Dedifferentiated amniotic fluid mesenchymal stem cell (primary cell): ENCODE results near the gene MUC12.
"Not testable (repeated sequence)": the region's sequence is repeated elsewhere in the genome, so short reads cannot be mapped to it uniquely, and the experiment has no call there.

Source experiments
- DNase-seq: peaks from one replicate; pipeline ENCODE4 v3.0.0-alpha.2; 2016; ENCODE audit errors: extremely low spot score

Gene MUC12

GRCh38 chr7:100992280-100992679 is 22.9 kb downstream of the MUC12 start:
- not testable (repeated sequence) for DNase-seq

DNA sequence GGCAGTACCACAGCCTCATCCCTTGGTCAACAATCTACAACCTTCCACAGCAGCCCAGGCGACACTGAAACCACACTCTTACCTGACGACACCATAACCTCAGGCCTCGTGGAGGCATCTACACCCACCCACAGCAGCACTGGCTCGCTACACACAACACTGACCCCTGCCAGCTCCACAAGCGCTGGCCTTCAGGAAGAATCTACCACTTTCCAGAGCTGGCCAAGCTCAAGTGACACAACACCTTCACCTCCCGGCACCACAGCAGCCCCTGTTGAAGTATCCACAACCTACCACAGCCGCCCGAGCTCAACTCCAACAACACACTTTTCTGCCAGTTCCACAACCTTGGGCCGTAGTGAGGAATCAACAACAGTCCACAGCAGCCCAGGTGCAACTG is 25.3 kb downstream of the MUC12 start:
- not testable (repeated sequence) for DNase-seq

DNA sequence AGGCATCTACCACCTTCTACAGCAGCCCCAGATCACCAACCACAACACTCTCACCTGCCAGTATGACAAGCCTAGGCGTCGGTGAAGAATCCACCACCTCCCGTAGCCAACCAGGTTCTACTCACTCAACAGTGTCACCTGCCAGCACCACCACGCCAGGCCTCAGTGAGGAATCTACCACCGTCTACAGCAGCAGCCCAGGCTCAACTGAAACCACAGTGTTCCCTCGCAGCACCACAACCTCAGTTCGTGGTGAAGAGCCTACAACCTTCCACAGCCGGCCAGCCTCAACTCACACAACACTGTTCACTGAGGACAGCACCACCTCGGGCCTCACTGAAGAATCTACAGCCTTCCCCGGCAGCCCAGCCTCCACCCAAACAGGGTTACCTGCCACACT is 29.2 kb downstream of the MUC12 start:
- DNase-seq = not testable (repeated sequence)

- DNase-seq = not testable (repeated sequence)
These were observed 30.0 kb downstream of the MUC12 start for GRCh38 chr7:100999334-100999733.

DNA sequence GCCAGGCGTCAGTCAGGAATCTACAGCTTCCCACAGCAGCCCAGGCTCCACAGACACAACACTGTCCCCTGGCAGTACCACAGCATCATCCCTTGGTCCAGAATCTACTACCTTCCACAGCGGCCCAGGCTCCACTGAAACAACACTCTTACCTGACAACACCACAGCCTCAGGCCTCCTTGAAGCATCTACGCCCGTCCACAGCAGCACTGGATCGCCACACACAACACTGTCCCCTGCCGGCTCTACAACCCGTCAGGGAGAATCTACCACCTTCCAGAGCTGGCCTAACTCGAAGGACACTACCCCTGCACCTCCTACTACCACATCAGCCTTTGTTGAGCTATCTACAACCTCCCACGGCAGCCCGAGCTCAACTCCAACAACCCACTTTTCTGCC is 30.7 kb downstream of the MUC12 start:
- not testable (repeated sequence) for DNase-seq

DNA sequence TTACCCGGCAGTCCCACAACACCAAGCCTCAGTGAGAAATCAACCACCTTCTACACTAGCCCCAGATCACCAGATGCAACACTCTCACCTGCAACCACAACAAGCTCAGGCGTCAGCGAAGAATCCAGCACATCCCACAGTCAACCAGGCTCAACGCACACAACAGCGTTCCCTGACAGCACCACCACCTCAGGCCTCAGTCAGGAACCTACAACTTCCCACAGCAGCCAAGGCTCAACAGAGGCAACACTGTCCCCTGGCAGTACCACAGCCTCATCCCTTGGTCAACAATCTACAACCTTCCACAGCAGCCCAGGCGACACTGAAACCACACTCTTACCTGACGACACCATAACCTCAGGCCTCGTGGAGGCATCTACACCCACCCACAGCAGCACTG is 33.0 kb downstream of the MUC12 start:
- not testable (repeated sequence) for DNase-seq

DNA sequence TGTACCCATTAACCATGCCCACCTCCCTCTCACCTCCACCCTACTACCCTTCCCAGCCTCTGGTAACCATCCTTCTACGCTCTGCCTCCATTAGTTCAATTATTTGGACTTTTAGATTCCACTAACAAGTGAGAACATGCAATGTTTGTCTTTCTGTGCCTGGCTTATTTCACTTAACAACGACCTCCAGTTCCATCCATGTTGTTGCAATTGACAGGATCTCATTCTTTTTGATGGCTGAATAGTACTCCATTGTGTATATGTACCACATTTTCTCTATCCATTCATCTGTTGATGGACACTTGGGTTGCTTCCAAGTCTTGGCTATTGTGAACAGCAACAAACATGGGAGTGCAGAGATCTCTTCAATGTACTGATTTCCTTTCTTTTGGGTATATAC is 38.0 kb downstream of the MUC12 start:
- DNase-seq = not testable (repeated sequence)

DNA sequence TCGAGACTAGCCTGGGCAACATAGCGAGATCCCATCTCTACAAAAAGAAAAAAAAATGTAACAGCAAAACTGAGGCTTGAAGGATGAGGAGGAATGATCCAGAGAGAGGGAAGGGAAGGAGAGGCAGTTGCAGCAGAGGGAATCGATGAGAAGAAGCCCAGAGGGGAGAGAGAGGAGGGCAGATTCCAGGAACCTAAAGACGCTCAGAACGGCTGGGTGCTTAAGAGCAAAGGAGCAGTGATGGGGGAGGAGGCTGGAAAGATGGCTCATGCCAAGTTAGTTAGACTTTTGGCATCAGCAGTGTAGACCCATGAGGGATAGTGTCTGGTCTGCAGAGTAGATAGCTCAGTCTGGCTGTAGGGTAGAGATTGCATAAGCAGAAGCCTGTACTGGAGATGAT is 40.3 kb downstream of the MUC12 start:
- DNase-seq = no peak

GRCh38 chr7:101012931-101013330 is 43.6 kb downstream of the MUC12 start:
- no peak for DNase-seq

DNA sequence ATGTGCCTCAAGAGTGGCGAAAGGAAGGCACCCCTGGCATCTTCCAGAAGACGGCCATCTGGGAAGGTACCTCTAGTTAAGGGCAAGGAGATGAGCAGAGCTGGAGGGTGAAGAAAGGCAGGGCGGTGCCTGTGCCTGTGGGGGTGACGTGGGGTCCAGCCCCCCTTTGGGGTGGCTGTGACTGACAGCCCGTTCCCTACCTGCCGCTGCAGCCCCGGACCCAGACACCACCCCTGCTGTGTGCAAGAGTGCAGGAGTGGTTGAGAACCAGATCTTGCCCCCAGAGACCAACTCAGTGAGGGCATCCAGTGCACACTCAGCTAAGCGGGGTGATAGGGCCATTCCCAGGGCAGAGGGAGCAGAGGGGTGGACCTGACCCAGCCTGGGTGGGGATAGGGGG is 46.3 kb downstream of the MUC12 start:
- no peak for DNase-seq

GRCh38 chr7:101017064-101017777 is 47.9 kb downstream of the MUC12 start:
- DNase-seq = peak; percentile 77

DNA sequence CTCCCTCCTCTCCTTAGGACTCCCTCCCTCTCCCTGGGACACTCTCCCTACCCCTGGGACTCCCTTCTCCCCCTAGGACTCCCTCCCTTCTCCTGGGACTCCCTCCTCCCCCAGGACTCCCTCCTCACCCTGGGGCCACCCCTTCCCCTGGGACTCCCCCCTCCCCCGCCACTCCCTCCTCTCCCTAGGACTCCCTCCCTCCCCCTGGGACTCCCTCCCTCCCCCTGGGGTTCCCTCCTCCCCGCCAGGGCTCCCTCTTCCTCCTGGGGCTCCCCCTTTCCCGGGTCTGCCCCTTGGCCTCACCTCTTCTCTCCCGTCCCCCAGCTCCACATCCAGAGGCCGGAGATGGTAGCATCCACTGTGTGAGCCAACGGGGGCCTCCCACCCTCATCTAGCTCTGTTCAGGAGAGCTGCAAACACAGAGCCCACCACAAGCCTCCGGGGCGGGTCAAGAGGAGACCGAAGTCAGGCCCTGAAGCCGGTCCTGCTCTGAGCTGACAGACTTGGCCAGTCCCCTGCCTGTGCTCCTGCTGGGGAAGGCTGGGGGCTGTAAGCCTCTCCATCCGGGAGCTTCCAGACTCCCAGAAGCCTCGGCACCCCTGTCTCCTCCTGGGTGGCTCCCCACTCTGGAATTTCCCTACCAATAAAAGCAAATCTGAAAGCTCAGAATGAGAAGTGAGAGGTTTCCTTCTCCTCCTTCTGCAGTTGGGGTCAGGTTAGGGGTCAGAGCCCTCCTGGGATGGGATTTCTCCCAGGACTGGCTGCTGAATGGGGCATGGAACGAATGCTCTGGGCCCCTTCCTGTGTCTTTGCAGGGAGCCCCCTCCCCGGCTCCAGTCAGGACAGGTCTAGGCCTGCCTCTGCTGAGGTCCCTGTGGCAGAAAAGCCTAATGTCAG is 49.2 kb downstream of the MUC12 start:
- DNase-seq = no peak

DNA sequence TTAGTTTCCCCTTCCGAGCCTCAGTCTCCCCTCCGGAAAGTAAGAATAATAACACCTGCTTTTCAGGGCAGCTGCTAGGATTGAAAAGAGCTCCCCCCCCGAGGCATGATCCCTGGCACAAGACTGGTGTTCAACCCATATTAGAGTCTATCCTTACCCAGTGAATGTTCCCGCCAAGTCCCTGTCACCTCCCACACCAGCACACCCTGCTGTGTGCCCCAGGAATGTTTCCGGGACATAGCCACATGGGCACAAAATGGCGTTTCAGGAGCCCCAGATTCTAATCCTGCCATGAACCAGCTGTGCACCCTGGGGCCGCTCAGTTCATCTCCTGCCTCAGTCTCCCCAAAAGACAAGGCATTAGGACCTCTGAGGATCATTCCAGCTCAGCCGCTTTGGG is 51.1 kb downstream of the MUC12 start:
- DNase-seq = no peak

- DNase-seq = no peak
These were observed 52.3 kb downstream of the MUC12 start for GRCh38 chr7:101021703-101022102.

GRCh38 chr7:101023839-101024238 is 54.5 kb downstream of the MUC12 start:
- DNase-seq = no peak

GRCh38 chr7:101031082-101031481 is 61.7 kb downstream of the MUC12 start:
- no peak for DNase-seq

- no peak for DNase-seq
These were observed 66.6 kb downstream of the MUC12 start for GRCh38 chr7:101035941-101036340.

GRCh38 chr7:101041283-101041682 is 71.9 kb downstream of the MUC12 start:
- not testable (repeated sequence) for DNase-seq

DNA sequence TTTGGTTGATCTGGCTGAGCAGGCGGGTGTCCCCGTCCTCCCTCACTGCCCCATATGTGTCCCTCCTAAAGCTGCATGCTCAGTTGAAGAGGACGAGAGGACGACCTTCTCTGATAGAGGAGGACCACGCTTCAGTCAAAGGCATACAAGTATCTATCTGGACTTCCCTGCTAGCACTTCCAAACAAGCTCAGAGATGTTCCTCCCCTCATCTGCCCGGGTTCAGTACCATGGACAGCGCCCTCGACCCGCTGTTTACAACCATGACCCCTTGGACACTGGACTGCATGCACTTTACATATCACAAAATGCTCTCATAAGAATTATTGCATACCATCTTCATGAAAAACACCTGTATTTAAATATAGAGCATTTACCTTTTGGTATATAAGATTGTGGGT is 89.0 kb downstream of the MUC12 start:
- DNase-seq = peak; percentile 31

GRCh38 chr7:101059620-101059942 is 90.2 kb downstream of the MUC12 start:
- DNase-seq = no peak

DNA sequence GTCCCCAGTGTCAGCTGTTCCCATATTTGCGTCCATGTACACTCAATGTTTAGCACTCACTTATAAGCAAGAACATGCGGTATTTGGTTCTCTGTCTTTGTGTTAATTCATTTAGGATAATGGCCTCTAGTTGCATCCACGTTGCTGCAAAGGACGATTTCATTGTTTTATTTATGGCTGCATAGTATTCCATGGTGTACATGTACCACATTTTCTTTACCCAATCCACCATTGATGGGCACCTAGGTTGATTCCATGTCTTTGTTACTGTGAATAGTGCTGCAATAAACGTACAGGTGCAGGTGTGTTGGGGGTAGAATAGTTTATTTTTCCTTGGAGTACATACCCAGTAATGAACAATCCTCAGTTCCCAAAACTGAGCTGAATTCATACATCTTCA is 91.6 kb downstream of the MUC12 start:
- DNase-seq = no peak

GRCh38 chr7:101064176-101064550 is 94.8 kb downstream of the MUC12 start:
- not testable (repeated sequence) for DNase-seq

DNA sequence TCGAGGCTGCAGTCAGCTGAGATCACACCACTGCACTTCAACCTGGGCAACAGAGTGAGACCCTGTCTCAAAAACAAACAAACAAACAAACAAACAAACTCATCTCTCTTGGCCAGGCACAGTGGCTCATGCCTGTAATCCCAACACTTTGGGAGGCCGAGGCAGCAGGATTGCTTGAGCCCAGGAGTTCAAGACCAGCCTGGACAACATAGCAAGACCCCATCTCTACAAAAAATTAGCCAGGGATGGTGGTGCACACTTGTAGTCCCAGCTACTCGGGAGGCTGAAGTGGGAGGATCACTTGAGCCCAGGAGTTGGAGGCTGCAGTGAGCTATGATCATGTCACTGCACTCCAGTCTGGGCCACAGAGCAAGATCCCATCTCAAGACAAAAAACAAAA is 95.8 kb downstream of the MUC12 start:
- not testable (repeated sequence) for DNase-seq
